D721Med (cell line): ENCODE data around the gene PHETA1.

Experiments
- DNase-seq: peaks from one replicate; pipeline ENCODE4 v3.0.0; 2011; ENCODE audit warnings: low spot score; ENCODE audit not compliant: insufficient read length
- FAIRE-seq: peaks from 2 replicates; lab custom pipeline; 2011; peaks lifted over from hg19 to GRCh38; lab: Jason Lieb, UNC
- CTCF ChIP-seq: IDR thresholded peaks from 2 replicates; pipeline ENCODE4 v1.5.1; 2012; ENCODE audit warnings: mild to moderate bottlenecking, control low read depth; ENCODE audit not compliant: insufficient read depth; ENCODE audit errors: missing control alignments

PHETA1 gene

GRCh38 chr12:111322336-111323250, 46.3 kb downstream of the PHETA1 start:
- FAIRE-seq (no peak), DNase-seq (no peak)
- no peak for TF ChIP-seq CTCF

GRCh38 chr12:111321317-111321716, 47.6 kb downstream of the PHETA1 start:
- no peak for DNase-seq
- no peak for FAIRE-seq
- TF ChIP-seq CTCF = no peak

DNA sequence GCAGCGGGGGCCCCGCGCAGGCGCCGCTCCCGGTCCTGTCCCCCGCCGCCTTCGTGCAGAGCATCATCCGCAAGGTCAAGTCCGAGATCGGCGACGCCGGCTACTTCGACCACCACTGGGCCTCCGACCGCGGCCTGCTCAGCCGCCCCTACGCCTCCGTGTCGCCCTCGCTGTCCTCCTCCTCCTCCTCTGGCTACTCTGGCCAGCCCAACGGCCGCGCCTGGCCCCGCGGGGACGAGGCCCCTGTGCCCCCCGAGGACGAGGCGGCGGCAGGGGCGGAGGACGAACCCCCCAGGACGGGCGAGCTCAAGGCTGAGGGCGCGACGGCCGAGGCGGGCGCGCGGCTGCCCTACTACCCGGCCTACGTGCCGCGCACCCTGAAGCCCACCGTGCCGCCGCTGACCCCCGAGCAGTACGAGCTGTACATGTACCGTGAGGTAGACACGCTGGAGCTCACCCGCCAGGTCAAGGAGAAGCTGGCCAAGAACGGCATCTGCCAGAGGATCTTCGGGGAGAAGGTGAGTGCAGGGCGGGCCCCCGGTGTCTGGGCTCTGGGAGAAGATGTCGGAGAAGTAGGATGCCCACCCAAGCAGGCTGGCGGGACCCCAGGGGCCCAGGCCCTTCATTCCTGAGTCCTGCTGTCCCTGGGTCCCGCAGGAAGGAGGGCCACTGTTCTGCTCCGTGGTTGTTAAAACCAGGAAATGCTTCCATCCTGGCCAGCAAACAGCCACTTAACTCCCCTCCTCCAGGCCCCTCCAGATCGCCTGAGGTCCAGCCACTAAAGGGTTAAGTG, 48.4 kb downstream of the PHETA1 start:
- no peak for DNase-seq
- no peak for TF ChIP-seq CTCF
- no peak for FAIRE-seq

- TF ChIP-seq CTCF = no peak
- DNase-seq (no peak), FAIRE-seq (no peak)
Observed at GRCh38 chr12:111319600-111320257, 49.2 kb downstream of the PHETA1 start.

DNA sequence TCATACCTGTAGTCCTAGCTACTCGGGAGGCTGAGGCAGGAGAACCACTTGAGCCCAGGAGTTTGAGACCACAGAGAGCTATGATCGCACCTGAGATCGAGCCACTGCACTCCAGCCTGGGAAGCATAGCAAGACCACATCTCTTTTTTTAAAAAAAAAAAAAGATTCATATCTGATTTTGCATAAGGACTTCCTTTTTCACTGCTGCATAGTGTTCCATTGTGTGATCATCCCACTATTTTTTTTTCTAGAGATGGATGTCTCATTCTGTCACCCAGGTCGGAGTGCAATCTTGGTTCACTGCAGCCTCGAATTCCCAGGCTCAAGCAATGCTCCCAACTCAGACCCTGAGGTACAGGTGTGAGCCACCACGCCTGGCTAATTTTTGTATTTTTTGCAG, 50.4 kb downstream of the PHETA1 start:
- DNase-seq (no peak), FAIRE-seq (no peak)
- no peak for TF ChIP-seq CTCF

- FAIRE-seq (no peak), DNase-seq (no peak)
- no peak for TF ChIP-seq CTCF
Observed at GRCh38 chr12:111316671-111317070, 52.2 kb downstream of the PHETA1 start.
